Left ventricle myocardium inferior (tissue), 1 donor: ENCODE results near the gene OVCH1. TPM values are rescaled to one million over a fixed set of nuclear protein-coding genes. Genes with fewer than 3 reads are reported as not detected.
A peak's percentile ranks its signal among the peaks of the same experiment; 100 is the strongest.

Experiments
- DNase-seq: peaks from one replicate; pipeline ENCODE4 v3.0.0-alpha.2; 2020
- H3K27ac ChIP-seq: fragments of 200-600 bp; replicated peaks from 2 replicates; pipeline ENCODE4 v1.8.0; 2021
- H3K27me3 ChIP-seq: fragments of 200-600 bp; 2 replicates; pipeline ENCODE4 v1.8.0; 2021; ENCODE audit warnings: low read depth
- H3K36me3 ChIP-seq: fragments of 200-600 bp; 2 replicates; pipeline ENCODE4 v1.8.0; 2021
- H3K4me1 ChIP-seq: fragments of 200-600 bp; 2 replicates; pipeline ENCODE4 v1.8.0; 2021
- H3K4me3 ChIP-seq: fragments of 200-600 bp; 2 replicates; pipeline ENCODE4 v1.8.0; 2021; ENCODE audit warnings: mild to moderate bottlenecking, moderate library complexity
- H3K9me3 ChIP-seq: fragments of 200-600 bp; replicated peaks from 2 replicates; pipeline ENCODE4 v1.8.0; 2021
- CTCF ChIP-seq: fragments of 200-600 bp; IDR thresholded peaks from 2 replicates; pipeline ENCODE4 v1.8.0; 2021; ENCODE audit warnings: antibody characterized with exemption, mild to moderate bottlenecking, borderline replicate concordance
- intact Hi-C: fragments of 100-400 bp; cut with micrococcal nuclease; formaldehyde crosslinking; loops from one replicate; pipeline ENCODE4 v1.11.0; 2022
- total RNA-seq: library from RNA; stranded (reverse); fragmentation: NEBNext Ultra II Directional; extraction: Animal tissue kit (Norgen Biotek cat#: 25700); gene quantifications from one replicate; pipeline ENCODE4 v1.2.1, GENCODE V29; 2021
- donor health status: DM: no; HTN: yes; CAD: no; lungs with severe emphysema.

Gene OVCH1
- total RNA-seq, 1 donor from 2014 or later, result 0.25 TPM

- Histone ChIP-seq H3K36me3 (no peaks in the 10 kb centered on the region), H3K27me3 (no peaks in the 10 kb centered on the region), H3K4me1 (peaks cover 42% of the 10 kb centered on the region), H3K9me3 (no peaks in the 10 kb centered on the region), H3K4me3 (peak overlapping the region; percentile 20), H3K27ac (peak overlapping the region; percentile 34)
- no peak for TF ChIP-seq CTCF
- DNase-seq, result no peak
- intact Hi-C loops, result no loop called here
Observed at GRCh38 chr12:29543036-29543435, 45.5 kb upstream of the OVCH1 start.

GRCh38 chr12:29537298-29537697 lies 39.8 kb upstream of the OVCH1 start:
- no peaks in the 10 kb centered on the region for H3K27me3 ChIP-seq
- TF ChIP-seq CTCF, result no peak
- H3K4me1 ChIP-seq, result peaks cover 2% of the 10 kb centered on the region
- peaks cover 17% of the 10 kb centered on the region for H3K36me3 ChIP-seq
- no peak overlapping the region for H3K27ac ChIP-seq
- no peaks in the 10 kb centered on the region for H3K9me3 ChIP-seq
- H3K4me3 ChIP-seq, result no peak overlapping the region
- no peak for DNase-seq
- intact Hi-C loops, result no loop called here

- H3K36me3 ChIP-seq, result peaks cover 17% of the 10 kb centered on the region
- DNase-seq, result no peak
- TF ChIP-seq CTCF, result no peak
- H3K27ac ChIP-seq, result no peak overlapping the region
- intact Hi-C loops, result no loop called here
- no peaks in the 10 kb centered on the region for H3K27me3 ChIP-seq
- no peak overlapping the region for H3K4me3 ChIP-seq
- no peaks in the 10 kb centered on the region for H3K9me3 ChIP-seq
- no peaks in the 10 kb centered on the region for H3K4me1 ChIP-seq
Observed at GRCh38 chr12:29534935-29535334, 37.4 kb upstream of the OVCH1 start.

- Histone ChIP-seq H3K36me3 (peaks cover 17% of the 10 kb centered on the region), H3K27ac (no peak overlapping the region), H3K9me3 (no peaks in the 10 kb centered on the region), H3K4me3 (no peak overlapping the region), H3K4me1 (no peaks in the 10 kb centered on the region), H3K27me3 (no peaks in the 10 kb centered on the region)
- intact Hi-C loops, result no loop called here
- DNase-seq, result no peak
- no peak for TF ChIP-seq CTCF
Observed at GRCh38 chr12:29533815-29534489, 36.5 kb upstream of the OVCH1 start.

GRCh38 chr12:29531471-29531870 lies 34.0 kb upstream of the OVCH1 start:
- Histone ChIP-seq H3K27me3 (no peaks in the 10 kb centered on the region), H3K27ac (no peak overlapping the region), H3K36me3 (peaks cover 17% of the 10 kb centered on the region), H3K4me1 (peaks cover 9% of the 10 kb centered on the region), H3K9me3 (no peaks in the 10 kb centered on the region), H3K4me3 (no peak overlapping the region)
- intact Hi-C loops, result no loop called here
- TF ChIP-seq CTCF, result no peak
- no peak for DNase-seq
